Ammon's horn (tissue), 1 donor: ENCODE results near the gene NCKAP5.

Experiments used
- DNase-seq: peaks from one replicate; pipeline ENCODE4 v3.0.0-alpha.2; 2016; ENCODE audit warnings: low spot score

NCKAP5 gene

DNA sequence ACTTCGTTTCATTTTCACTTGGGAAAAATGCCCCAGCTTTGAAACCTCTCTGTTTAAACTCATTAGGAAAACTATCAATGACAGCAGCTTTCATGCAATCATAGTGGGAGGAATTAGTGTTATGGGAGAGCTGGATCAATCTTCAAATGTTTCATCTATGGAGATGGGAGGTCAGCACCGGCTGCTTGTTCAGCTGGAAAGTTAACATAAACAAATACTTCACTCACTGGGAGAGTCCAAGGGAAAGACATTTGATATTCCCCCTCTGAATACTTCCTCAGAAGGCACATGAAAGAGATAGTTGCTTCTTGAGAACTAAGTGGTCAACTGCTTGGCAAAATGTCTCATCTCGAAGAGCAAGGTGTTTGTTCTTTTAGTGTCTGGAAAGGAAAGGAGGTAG is 905.5 kb downstream of the NCKAP5 start:
- DNase-seq = no peak

DNA sequence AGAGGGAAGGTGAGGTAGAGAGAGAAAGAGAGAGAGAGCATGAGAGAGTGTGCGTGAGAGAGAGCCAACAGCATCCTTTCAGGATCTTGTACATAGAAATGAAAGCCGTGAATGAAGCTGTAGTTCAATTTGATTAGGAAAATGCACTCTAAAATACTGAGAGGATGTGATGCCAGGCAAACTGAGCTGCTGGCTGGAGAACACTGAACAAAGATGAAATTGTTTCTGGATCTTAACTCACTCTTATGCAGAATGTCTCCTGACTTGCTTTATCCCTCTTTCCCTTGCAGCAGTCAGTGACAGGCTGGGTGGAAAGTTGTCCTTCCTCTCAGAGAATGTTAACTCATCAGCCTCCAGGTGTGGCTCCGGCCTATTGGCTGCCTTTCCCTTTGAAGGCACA is 908.9 kb downstream of the NCKAP5 start:
- peak; percentile 22 for DNase-seq

DNA sequence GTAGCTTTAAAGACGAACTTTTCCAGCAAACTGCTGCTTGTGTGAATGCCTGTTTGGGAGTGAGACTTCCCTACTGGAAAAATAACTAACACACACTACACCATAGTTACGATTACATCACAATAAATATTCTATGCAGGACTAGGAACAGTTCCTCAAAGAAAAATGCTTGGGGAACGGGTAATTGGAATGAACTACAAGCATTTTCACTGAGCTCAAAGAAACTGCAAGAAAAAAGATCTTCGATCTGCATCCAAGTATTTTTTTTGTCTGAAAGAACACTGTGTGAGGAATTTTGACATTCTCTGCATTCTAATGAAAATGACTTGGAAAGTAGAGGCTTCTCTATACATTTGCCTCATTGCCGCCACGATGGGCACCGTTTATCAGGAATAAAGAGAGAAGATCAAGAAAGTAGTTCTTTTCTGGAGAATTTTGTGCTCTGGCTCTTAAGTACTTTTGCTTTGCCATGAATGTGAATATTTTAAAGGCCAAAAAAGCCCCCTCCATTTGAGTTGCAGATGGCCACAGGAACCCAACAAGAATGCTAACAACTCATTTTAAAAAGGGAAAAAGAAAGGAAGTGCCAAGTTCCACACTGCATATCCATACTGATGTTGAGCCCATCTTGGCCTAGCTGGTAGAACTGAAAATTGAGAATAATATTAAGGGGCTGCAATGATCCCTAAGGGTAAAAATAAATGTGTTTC is 911.8 kb downstream of the NCKAP5 start:
- DNase-seq = no peak

DNA sequence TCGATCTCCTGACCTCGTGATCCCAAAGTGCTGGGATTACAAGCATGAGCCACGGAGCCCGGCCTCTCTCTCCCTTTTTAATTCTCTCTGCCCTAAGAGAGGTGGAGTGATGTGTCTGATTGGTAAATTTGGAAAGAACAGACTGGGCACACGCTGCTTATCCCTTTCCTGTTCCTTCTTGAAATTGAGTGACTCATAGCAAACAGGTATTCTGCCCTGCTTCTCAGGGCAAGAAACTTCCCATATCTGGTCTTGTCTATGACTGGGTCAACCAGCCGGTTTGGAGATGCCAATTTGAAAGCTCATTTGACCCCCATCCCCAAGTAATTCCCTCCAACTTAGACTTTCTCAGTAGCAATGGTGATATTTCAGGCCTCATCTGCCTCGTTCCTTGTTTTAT is 913.3 kb downstream of the NCKAP5 start:
- DNase-seq = no peak

DNA sequence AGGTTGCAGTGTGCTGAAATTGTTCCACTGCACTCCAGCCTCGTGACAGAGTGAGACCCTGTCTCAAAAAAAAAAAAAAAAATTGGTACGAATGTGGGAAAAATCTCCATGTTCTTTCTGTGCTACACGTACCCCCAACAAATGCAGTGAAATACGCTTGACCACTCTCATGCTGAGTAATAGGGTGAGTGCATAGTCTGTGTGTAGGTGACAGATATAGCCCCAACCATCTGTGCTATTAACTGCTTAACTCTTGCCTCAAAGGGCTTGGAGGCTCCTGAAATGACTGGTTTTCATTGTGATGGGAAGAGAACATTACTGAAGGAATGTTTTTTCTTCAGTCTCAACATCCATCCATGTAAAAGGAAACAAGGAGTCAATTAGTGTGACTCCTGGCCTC is 913.9 kb downstream of the NCKAP5 start:
- no peak for DNase-seq

DNA sequence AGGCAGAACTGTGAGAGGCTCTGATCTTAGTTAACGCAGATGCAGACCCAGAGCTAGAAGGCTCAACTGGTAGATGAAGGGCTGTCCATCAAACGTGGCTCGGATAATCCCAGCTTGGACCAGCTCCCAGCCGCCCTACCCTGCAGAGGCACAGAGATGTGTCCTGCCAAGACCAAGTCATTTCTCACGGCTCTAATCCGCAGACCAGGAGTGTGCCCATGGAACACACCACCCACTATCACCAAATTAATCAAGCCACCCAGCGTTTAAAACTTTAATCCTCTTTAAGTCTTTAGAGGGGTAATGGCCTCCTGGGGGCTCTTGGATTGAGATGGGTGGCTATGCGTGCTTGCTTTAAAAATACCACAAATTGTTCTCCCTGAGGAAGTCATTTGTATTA is 915.8 kb downstream of the NCKAP5 start:
- peak; percentile 9 for DNase-seq

DNA sequence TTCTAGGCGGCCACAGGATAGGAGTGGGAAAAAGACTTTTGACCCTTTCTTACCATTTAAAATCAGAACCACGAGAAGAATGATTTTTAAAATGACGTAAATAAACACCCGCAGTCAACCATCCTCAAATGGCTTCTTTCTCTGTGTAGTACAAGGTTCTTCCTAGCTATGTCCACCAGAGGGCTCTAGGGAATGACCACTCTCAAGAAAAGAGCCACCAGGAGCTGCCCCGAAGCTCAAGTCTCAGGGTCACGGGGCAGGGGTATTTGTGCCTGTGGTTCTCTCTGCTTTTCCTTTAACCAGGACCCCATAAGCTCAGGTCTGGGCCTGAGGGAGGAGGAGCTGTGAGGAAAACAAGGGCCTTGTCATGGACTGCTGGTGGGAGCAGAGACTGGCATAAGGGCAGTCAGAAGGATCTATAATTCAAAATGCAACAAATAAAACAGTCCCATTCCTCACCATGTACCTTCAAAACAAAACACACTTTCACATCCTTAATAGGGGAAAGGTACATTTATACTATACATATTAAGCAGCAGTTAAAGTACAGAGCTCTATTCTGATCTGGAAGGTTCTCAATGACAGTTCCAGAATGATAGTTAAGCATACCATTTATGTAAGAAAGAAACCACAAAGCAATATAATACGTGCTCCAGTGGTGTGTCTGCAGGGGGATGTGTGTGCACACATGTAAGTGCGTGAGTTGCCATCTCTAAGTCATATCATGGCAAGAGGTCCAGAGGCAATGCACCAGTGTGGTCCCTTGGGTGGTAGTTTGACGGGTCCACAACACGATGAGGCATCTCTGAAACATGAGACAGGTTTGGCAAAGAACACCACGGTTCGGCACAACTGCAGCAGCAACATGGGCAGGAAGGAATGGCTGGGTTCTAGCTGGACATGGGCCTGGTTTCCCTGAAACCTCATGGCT is 916.9 kb downstream of the NCKAP5 start:
- DNase-seq = no peak

DNA sequence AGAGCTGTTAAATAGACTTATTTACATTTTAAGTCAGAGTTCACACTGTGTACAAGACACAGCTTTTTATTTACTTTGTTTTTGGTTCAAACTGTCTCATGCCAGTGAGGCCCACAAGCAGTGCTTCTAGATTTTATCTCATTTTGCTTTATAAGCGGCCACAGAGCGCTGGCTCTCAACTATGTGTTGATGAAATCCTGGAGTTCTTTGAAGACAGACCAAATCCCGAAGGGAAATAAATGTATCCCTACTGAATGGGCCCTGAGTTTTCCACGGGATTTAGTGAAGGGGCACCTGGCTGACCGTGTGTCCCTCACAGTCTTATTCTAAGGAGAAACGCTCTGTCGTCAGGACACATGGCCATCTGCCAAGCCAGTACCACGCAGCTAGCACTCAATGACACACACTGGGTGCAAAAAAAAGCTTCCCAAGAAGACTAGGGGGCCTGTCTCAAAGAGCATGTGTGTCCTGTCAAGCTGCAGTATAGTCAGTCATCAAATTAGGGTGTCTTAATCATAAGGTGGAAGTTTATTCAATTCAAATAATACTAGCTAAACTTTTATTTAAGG is 921.6 kb downstream of the NCKAP5 start:
- DNase-seq = no peak

DNA sequence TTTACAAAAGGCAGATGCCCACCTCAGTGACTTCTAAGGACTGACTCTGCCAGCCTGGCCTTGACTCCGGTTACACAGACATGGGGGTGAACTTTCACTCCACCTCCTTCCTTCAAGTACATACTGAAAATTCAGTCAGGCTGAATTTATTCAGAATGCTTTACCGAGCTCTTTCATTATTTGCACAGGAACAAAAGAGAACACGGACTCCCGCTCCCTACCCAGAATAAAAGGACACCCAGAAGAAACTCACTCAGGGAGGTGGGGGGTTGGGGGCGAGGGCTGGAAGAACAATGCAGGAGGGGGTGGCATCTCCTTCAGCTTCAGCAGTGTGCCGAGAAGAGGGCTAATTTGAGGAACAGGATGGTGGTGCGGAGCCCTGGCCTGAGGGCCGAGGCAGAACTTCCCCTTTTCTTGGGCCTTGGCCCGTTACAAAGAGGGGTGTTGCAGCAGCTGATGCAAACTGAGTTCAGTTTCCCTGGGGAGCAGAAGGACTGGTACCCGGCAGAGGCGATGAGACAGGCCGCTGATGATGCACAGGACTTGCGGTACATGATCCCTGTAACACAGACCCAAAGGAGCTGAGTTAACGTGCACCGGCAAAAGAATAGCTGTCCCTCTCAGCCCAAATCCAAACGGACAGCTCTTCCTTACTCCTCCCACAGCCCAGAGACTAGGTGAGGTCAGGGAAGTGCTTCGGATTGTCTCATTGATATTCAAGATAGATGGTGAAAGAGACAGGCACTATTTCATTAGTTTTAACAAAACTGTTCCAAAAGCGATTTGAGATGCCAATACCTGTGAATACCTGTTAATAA is 922.3 kb downstream of the NCKAP5 start:
- peak; percentile 44 for DNase-seq

DNA sequence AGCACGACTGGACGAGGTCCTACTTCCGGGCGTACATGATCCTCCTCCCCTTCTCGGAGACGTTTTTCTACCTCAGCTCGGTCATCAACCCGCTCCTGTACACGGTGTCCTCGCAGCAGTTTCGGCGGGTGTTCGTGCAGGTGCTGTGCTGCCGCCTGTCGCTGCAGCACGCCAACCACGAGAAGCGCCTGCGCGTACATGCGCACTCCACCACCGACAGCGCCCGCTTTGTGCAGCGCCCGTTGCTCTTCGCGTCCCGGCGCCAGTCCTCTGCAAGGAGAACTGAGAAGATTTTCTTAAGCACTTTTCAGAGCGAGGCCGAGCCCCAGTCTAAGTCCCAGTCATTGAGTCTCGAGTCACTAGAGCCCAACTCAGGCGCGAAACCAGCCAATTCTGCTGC is 923.1 kb downstream of the NCKAP5 start:
- DNase-seq = no peak

DNA sequence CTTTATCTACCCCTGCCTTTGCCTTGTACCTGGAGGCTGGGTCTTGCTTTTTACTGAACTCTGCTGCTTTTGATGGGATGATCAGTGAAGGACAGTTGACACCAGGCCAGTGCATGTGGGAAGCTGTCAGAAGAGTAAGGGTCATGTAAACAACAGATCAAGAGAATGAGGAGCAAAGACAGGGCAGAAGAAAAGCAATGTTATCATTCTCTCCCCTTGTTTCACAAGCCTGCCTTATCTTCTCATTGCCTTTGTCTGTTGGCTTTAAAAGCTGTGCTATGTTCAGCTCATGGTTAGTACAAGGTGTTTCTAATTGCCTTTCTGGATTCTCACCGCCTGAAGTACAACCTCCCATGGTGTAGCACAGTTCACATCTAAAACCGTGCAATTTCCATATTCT is 925.8 kb downstream of the NCKAP5 start:
- DNase-seq = no peak

DNA sequence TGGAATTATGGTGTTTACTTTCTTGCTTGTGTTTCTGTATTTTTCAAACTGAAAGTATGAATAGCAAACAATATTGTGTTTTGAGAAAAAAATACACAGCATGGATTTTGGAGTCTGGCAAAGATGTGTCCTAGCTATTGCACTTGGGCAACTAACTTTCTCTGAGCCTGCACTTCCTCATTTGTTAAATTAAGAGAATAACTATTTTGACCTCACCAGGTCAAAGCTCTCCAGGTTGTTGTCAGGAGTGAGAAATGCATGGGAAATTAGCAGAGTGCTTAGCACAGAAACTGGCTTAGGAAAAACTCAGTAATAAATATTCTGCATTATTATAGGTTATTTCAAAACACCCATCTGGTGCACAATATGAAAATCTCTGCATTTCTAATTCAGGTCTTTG is 926.4 kb downstream of the NCKAP5 start:
- DNase-seq = no peak

DNA sequence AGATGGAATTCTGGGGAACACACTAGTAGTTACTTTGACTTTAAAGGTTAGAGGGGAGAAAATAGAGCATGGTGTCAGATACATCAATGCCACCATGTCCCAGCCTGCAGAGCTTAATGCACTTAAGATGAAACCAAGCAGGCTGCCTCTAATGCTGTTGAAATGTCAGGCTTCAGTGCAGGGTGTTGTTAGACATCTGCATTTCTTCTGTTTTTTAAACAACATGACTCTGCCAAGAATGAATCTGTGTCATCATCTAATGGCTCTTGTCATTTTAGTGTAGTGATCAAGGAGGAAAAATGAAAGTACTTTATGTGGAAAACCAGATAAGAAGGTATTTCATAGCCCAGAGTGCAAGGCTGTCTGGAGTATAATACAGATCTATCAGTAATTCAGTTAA is 928.1 kb downstream of the NCKAP5 start:
- no peak for DNase-seq

DNA sequence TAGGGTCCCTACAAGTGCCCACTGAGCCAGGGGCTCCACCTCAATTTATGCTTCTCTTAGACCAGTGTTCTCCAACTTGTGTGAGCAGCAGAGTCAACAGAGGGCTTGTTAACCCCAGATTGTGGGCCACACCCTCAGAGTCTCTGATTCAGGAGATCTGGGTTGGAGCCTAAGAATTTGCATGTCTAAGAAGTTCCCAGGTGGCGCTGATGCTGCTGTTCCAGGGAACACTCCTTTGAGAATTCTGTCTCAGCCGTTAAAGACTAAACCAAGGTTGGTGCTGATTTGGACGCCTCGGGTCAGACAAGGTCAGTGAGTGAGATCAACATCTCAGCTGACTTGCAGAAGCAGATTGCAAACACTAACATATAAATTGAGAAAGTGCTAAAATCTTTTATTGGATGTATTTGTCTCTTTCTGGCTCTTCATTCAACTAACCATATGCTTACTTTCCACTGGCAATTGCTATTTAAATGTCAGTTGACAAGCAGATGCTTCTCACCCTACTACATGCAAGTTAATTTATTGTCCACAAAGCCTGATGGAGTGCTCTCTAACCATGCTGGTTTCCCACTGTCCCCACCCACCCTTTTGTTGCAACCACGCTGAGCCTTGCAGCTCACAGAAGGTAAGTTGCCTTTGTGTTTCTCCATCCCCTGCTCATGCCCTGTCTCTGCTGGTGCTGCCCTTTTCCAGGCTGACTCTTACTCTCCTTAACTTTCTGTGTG is 929.8 kb downstream of the NCKAP5 start:
- no peak for DNase-seq

DNA sequence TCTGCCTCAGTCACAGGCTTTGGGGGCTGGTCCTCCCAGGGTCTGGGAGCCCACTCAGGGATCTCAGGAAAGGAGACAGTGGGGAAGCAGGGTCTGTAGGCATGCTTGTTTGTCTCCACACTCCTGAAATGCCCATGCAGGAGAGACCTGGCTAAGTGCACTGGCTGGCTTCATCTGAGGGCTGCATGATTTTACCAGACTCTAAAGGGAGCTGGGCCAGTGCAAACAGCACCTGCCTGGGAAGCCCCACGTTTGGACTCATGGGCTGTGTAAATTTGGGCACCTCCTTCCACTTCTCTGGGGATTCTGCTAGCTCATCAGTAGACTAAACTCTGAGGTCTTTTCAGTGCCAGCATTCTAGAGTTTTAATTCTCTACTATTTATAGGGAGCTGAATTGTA is 931.9 kb downstream of the NCKAP5 start:
- DNase-seq = no peak

DNA sequence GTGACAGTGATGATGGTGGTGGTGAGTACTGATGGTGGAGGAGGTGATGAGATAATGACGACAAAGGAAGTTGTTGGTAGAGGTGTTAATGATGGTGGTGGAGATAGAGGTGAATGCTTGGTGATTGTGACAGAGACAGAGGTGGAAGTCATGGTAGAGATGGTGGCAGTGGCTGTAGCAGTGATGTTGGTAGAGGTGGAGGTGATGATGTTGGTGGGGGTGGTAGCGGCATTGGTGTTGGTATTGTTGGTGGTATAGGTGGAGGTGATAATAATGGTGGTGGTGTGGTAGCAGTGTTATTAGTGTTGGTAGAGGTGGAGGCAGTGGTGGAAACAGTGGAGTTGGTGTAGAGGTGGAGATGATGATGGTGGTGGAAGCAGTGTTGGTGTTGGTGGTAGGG is 934.6 kb downstream of the NCKAP5 start:
- no peak for DNase-seq

DNA sequence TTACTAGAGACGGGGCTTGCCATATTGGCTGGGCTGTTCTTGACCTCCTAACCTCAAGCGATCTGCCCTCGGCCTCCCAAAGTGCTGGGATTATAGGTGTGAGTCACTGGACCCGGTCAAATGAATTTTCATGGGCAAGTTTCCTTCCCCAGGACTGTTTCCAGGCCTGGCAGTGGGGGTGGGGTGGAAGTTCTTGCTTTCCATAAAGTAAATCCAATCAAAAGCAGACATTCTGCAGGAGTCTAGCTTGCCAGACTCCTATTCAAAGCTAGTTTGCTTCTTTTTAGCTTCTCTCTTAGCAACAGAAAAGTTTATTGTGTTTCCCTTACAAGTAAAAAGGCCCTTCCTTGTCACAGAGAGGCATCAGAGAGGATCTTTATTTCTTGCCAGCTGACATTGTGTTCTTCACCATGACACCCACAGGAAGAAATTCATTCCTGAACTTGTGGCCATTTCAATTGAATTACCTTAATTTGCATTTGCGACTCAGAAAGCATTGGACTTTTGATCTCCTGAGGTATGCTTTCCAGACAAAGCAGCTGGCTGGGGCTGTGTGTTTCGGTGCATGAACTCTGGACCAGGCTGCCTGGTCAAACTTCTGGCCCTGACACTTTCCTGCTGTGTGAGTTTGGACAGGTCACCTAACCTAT is 936.1 kb downstream of the NCKAP5 start:
- peak; percentile 64 for DNase-seq

DNA sequence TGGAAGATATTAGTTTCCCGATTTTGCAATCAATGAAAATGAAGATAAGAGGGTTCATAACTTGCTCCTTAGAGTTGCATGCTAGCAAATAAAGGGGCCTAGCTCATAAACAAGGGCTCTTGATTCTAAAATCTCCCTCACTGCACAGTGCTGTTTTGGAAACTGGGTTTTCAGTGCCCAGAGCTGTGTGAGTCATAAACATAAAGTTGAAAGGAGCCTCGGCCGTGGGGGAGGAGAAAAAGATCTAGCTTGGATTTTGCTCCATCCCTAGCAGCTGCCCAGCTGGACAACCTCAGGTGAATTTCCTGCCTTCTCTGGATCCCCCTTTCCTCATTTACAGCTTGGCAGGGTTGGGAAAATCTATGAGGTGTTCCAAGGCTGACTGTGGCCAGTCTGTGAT is 940.7 kb downstream of the NCKAP5 start:
- DNase-seq = no peak

DNA sequence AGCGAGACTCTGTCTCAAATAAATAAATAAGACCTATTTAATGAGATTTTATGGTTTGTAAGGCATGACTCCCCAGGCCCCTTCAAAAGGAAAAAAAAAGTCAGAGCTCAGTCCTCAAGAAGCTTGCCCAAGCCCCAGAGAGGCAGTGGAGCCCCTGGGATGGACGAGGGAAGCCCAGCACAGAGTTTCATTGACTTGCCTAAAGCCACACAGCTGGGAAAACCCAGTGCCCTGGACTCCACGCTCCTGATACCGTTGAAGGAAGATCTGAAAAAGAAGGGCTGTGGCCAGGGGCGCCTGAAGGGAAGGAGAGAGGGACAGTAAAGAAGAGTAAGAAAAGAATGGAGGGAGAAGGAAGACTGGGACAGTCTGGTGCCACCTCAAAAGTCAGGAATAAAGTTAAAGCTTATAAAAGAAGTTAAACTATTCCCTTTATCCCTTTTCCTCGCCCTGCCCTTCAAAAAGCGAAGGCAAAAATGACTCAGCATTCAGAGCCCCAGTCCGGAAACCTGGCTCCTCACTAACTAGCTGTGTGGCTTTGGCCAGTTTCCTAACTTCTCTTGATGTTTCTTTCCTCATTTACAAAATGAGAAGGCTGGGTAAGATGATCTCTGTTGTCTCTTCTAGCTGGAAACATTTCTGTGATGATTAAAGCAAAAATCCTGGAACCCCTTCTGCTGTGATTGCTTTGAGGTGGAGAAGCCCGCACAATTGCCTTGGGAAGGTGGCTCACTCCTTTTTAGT is 945.0 kb downstream of the NCKAP5 start:
- no peak for DNase-seq
